HEK293T (cell line): ENCODE measurements around the gene COL1A2.

Source experiments
- ARNT ChIP-seq: fragments of 450-650 bp; IDR thresholded peaks from 2 replicates; pipeline ENCODE4 v1.6.1; 2017; ENCODE audit warnings: mild to moderate bottlenecking
- CTBP1 ChIP-seq: fragments of 450-650 bp; IDR thresholded peaks from 2 replicates; pipeline ENCODE4 v1.6.1; 2016; ENCODE audit warnings: borderline replicate concordance
- FOXA1 ChIP-seq: fragments of 450-650 bp; IDR thresholded peaks from 2 replicates; pipeline ENCODE4 v1.6.1; 2016; ENCODE audit warnings: mild to moderate bottlenecking
- HDGF ChIP-seq: fragments of 450-650 bp; IDR thresholded peaks from 2 replicates; pipeline ENCODE4 v1.6.1; 2017; ENCODE audit warnings: antibody characterized with exemption, borderline replicate concordance
- ZNF384 ChIP-seq: fragments of 450-650 bp; IDR thresholded peaks from 2 replicates; pipeline ENCODE4 v1.6.1; 2016

DNA sequence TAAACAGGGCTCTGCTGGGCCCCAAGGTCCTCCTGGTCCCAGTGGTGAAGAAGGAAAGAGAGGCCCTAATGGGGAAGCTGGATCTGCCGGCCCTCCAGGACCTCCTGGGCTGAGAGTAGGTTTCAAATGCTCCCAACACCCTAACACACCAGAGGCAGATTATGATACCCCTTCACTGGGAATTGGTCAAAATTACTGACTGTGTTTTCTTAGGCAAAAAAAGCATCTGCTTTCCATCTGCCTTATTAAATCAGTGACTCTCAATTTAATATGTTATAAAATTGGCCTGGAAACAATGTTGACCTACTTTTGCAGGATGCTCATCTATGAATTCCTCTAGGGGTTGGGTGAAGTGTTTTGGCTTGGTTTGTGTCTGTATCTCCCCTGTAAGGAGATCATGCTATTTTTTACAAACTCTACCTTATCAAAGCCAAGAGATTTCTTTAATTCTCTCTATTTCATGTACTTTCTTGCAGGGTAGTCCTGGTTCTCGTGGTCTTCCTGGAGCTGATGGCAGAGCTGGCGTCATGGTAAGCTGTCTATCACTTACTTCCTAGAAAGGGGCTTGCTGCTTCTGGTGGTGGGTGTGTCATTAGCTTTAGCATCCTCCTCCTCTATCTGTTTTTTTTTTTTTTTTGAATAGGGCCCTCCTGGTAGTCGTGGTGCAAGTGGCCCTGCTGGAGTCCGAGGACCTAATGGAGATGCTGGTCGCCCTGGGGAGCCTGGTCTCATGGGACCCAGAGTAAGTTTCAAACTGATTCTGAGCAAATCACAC lies 15.9 kb downstream of the COL1A2 start:
- TF ChIP-seq CTBP1, result no peak
- no peak for TF ChIP-seq HDGF
- TF ChIP-seq ZNF384, result no peak
- TF ChIP-seq ARNT, result no peak
- TF ChIP-seq FOXA1, result no peak
